ENCODE results near the gene WASHC4.

WASHC4 gene

DNA sequence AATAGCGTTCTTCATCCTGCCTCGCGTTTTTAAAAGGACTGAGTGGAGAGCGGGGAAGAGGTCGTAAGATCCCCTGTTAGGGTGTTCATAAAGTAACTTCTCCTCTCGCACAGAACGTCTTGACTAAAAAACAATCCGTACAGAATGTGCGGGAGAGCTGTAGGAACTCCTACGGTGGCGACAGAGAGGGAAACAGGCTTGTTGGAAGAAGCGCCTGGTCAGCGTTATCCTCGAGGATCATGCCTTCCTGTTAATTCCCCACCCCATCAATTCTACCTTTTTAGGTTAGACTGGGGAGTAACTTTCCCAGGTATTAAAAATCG, 399 bp upstream of the WASHC4 start:
- Histone ChIP-seq H3F3A (ENCODE audit: insufficient read depth, low read length) (peaks cover 23% of the 10 kb centered on the region), H3K9me3 (replicated peaks; ENCODE audit: insufficient read depth, low read length) (no peaks in the 10 kb centered on the region), H3K4me2 (ENCODE audit: low read depth, low read length) (peak overlapping the region; percentile 90), H3K9me2 (replicated peaks; ENCODE audit: insufficient read depth, low read length) (no peaks in the 10 kb centered on the region), H3K4me3 (ENCODE audit: low read length) (peak overlapping the region; percentile 97), H3K27me3 (replicated peaks; ENCODE audit: insufficient read depth, low read length) (no peaks in the 10 kb centered on the region), H3K9ac (ENCODE audit: low read length) (peak overlapping the region; percentile 36; the same call in 1 of the 2 replicates), H3K79me2 (ENCODE audit: low read length) (peaks cover 41% of the 10 kb centered on the region), H3K36me3 (replicated peaks; ENCODE audit: insufficient read depth, low read length) (peaks cover 3% of the 10 kb centered on the region; the same call in 1 of the 2 replicates), H4K20me1 (ENCODE audit: insufficient read depth, low read length) (peaks cover 3% of the 10 kb centered on the region; the same call in 1 of the 2 replicates), H3K27ac (ENCODE audit: low read length) (no peak overlapping the region), H2AFZ (ENCODE audit: low read length) (peak overlapping the region; percentile 97), H3K4me1 (ENCODE audit: low read length) (peaks cover 17% of the 10 kb centered on the region)
- no peak for DNase-seq
- TF ChIP-seq EZH2phosphoT487 (IDR thresholded peaks at IDR 0.05; ENCODE audit: low read length) (no peak), EZH2 (optimal IDR thresholded peaks at IDR 0.05; ENCODE audit: low read depth, low read length) (no peak), CTCF (IDR thresholded peaks at IDR 0.05; ENCODE audit: low read length) (no peak)

DNA sequence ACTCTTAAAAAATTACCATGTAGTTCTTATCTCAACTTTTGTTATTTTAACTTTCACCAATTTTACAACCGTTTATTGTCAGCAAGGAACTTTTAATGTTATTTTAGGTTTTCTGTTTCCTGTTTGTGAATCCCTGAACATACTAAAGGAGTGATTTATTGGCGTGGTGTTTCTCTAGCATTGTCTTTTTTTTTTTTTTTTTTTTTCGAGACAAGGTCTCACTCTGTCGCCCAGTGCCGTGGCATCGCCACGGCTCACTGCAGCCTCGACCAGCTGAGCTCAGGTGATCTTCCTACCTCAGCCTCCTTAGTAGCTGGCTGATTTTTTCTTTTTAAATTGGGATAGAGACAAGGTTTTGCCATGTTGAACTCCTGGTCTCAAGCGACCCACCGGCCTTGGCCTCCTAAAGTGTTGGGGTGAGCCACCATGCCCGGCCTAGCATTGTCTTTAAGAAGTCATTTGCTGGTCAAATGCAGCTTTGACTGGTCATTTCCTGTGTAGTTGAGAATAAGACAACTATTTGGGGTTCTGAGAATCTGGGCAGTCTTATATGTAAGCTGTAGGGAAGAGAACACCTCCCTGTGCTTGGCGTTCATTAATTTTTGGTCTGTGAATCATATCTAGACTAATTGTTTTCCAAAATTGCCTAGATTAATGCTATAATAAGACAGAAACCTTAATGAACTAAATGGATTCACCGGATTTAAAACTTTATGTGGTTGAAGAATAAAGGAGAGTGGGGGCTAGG, 2.1 kb downstream of the WASHC4 start:
- Histone ChIP-seq H2AFZ (ENCODE audit: low read length) (no peak overlapping the region), H3K36me3 (replicated peaks; ENCODE audit: insufficient read depth, low read length) (peaks cover 4% of the 10 kb centered on the region; the same call in 1 of the 2 replicates), H4K20me1 (ENCODE audit: insufficient read depth, low read length) (peaks cover 3% of the 10 kb centered on the region; the same call in 1 of the 2 replicates), H3K9ac (ENCODE audit: low read length) (peak overlapping the region; percentile 44), H3K79me2 (ENCODE audit: low read length) (peaks cover 65% of the 10 kb centered on the region), H3F3A (ENCODE audit: insufficient read depth, low read length) (peaks cover 23% of the 10 kb centered on the region), H3K4me2 (ENCODE audit: low read depth, low read length) (peak overlapping the region; percentile 58), H3K9me3 (replicated peaks; ENCODE audit: insufficient read depth, low read length) (no peaks in the 10 kb centered on the region), H3K27me3 (replicated peaks; ENCODE audit: insufficient read depth, low read length) (no peaks in the 10 kb centered on the region), H3K4me3 (ENCODE audit: low read length) (peak overlapping the region; percentile 97), H3K4me1 (ENCODE audit: low read length) (peaks cover 17% of the 10 kb centered on the region), H3K9me2 (replicated peaks; ENCODE audit: insufficient read depth, low read length) (no peaks in the 10 kb centered on the region), H3K27ac (ENCODE audit: low read length) (peak overlapping the region; percentile 43; the same call in 1 of the 2 replicates)
- TF ChIP-seq EZH2 (optimal IDR thresholded peaks at IDR 0.05; ENCODE audit: low read depth, low read length): no peak
- DNase-seq: peak; percentile 50

DNA sequence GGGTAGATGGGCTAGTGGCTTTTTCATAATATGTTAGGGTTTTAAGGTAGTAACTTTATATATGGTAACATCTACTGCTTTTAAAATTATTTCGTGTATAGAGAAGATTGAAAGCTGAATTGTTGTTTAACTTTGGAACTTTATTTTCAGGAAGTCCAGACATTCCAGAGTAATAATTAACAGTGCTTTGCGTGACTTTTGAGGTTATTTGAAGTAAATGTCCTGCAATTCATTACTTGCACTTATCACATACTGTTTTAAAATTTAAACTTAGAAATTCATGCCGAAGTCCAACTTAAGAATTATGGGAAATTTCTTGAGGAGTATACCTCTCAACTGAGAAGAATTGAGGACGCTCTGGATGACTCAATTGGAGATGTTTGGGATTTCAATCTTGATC, 3.3 kb downstream of the WASHC4 start:
- peaks cover 3% of the 10 kb centered on the region; the same call in 1 of the 2 replicates for H4K20me1 ChIP-seq (ENCODE audit: insufficient read depth, low read length)
- H3K9me3 ChIP-seq (replicated peaks; ENCODE audit: insufficient read depth, low read length): no peaks in the 10 kb centered on the region
- H3K79me2 ChIP-seq (ENCODE audit: low read length): peaks cover 67% of the 10 kb centered on the region
- H3K4me1 ChIP-seq (ENCODE audit: low read length): peaks cover 17% of the 10 kb centered on the region
- no peaks in the 10 kb centered on the region for H3K27me3 ChIP-seq (replicated peaks; ENCODE audit: insufficient read depth, low read length)
- no peak overlapping the region for H3K9ac ChIP-seq (ENCODE audit: low read length)
- no peak for TF ChIP-seq EZH2 (optimal IDR thresholded peaks at IDR 0.05; ENCODE audit: low read depth, low read length)
- no peak for TF ChIP-seq EZH2phosphoT487 (IDR thresholded peaks at IDR 0.05; ENCODE audit: low read length)
- TF ChIP-seq CTCF (IDR thresholded peaks at IDR 0.05; ENCODE audit: low read length): no peak
- H3K9me2 ChIP-seq (replicated peaks; ENCODE audit: insufficient read depth, low read length): no peaks in the 10 kb centered on the region
- peaks cover 4% of the 10 kb centered on the region; the same call in 1 of the 2 replicates for H3K36me3 ChIP-seq (replicated peaks; ENCODE audit: insufficient read depth, low read length)
- DNase-seq: no peak
- H2AFZ ChIP-seq (ENCODE audit: low read length): no peak overlapping the region
- no peak overlapping the region for H3K27ac ChIP-seq (ENCODE audit: low read length)
- H3F3A ChIP-seq (ENCODE audit: insufficient read depth, low read length): peaks cover 23% of the 10 kb centered on the region
- no peak overlapping the region for H3K4me3 ChIP-seq (ENCODE audit: low read length)
- no peak overlapping the region for H3K4me2 ChIP-seq (ENCODE audit: low read depth, low read length)

GRCh38 chr12:105113094-105113493, 5.6 kb downstream of the WASHC4 start:
- H3K36me3 ChIP-seq (replicated peaks; ENCODE audit: insufficient read depth, low read length): peaks cover 9% of the 10 kb centered on the region; the same call in 1 of the 2 replicates
- peaks cover 3% of the 10 kb centered on the region; the same call in 1 of the 2 replicates for H4K20me1 ChIP-seq (ENCODE audit: insufficient read depth, low read length)
- peaks cover 18% of the 10 kb centered on the region for H3F3A ChIP-seq (ENCODE audit: insufficient read depth, low read length)
- H3K4me1 ChIP-seq (ENCODE audit: low read length): peaks cover 13% of the 10 kb centered on the region
- no peaks in the 10 kb centered on the region for H3K27me3 ChIP-seq (replicated peaks; ENCODE audit: insufficient read depth, low read length)
- H3K27ac ChIP-seq (ENCODE audit: low read length): no peak overlapping the region
- no peak overlapping the region for H3K4me2 ChIP-seq (ENCODE audit: low read depth, low read length)
- H3K9me2 ChIP-seq (replicated peaks; ENCODE audit: insufficient read depth, low read length): no peaks in the 10 kb centered on the region
- H3K79me2 ChIP-seq (ENCODE audit: low read length): peaks cover 66% of the 10 kb centered on the region
- no peak overlapping the region for H3K4me3 ChIP-seq (ENCODE audit: low read length)
- no peaks in the 10 kb centered on the region for H3K9me3 ChIP-seq (replicated peaks; ENCODE audit: insufficient read depth, low read length)
- no peak overlapping the region for H3K9ac ChIP-seq (ENCODE audit: low read length)
- TF ChIP-seq EZH2 (optimal IDR thresholded peaks at IDR 0.05; ENCODE audit: low read depth, low read length): no peak
- TF ChIP-seq CTCF (IDR thresholded peaks at IDR 0.05; ENCODE audit: low read length): no peak
- no peak for TF ChIP-seq EZH2phosphoT487 (IDR thresholded peaks at IDR 0.05; ENCODE audit: low read length)
- H2AFZ ChIP-seq (ENCODE audit: low read length): no peak overlapping the region
- DNase-seq: no peak
